Astrocyte of the spinal cord (primary cell): ENCODE results near the gene CEP89.

Experiments used
- DNase-seq: peaks from one replicate; pipeline ENCODE4 v3.0.0; 2011; ENCODE audit warnings: low read depth, low spot score
- H3K4me3 ChIP-seq: 2 replicates; pipeline ENCODE4 v1.5.1; 2011; ENCODE audit warnings: low read depth, mild to moderate bottlenecking, low read length, moderate library complexity
- CTCF ChIP-seq: IDR thresholded peaks from 2 replicates; pipeline ENCODE4 v1.5.1; 2012; ENCODE audit warnings: low read depth, mild to moderate bottlenecking, low read length, inconsistent platforms
- in situ Hi-C: cut with HindIII; loops from 2 replicates; pipeline ENCODE4 v1.10.0; 2017; ENCODE audit warnings: low sequenced_read_pairs

CEP89 gene

GRCh38 chr19:32830231-32831014, 141.3 kb downstream of the CEP89 start:
- H3K4me3 ChIP-seq = no peak overlapping the region
- TF ChIP-seq CTCF = no peak
- in situ Hi-C loops = no loop called here
- peak; percentile 77 for DNase-seq

GRCh38 chr19:32829345-32829896, 142.3 kb downstream of the CEP89 start:
- DNase-seq = no peak
- H3K4me3 ChIP-seq = no peak overlapping the region
- no peak for TF ChIP-seq CTCF
- in situ Hi-C loops = no loop called here

GRCh38 chr19:32828643-32829344, 143.0 kb downstream of the CEP89 start:
- in situ Hi-C loops = no loop called here
- no peak for DNase-seq
- TF ChIP-seq CTCF = no peak
- H3K4me3 ChIP-seq = no peak overlapping the region

- no peak overlapping the region for H3K4me3 ChIP-seq
- no peak for TF ChIP-seq CTCF
- in situ Hi-C loops = no loop called here
- DNase-seq = no peak
These were observed 143.6 kb downstream of the CEP89 start for GRCh38 chr19:32828139-32828538.
